Thoracic aorta (tissue), 2 donors: ENCODE results near the gene DECR2. TPM values are rescaled to one million over a fixed set of nuclear protein-coding genes. Genes with fewer than 3 reads are reported as not detected.

ENCODE experiments used
- ATAC-seq: fragments of 150-250 bp; one replicate; pipeline ENCODE4 v1.8.0; 2017; ENCODE audit warnings: low read depth; ENCODE audit not compliant: insufficient number of reproducible peaks, low FRiP score
- DNase-seq: peaks from one replicate; pipeline ENCODE4 v3.0.0-alpha.2; 2020; ENCODE audit warnings: low spot score
- H3K27ac ChIP-seq, 2 donors: fragments of 200-600 bp; sonication (generic); 1 replicate in 1 of 2; 2 replicates in 1 of 2; pipeline ENCODE4 v1.5.1; 2016; ENCODE audit warnings: mild to moderate bottlenecking in 2 of 2, moderate library complexity in 2 of 2
- H3K27me3 ChIP-seq: fragments of 200-600 bp; sonication (generic); replicated peaks from 2 replicates; pipeline ENCODE4 v1.6.0; 2016; ENCODE audit warnings: mild to moderate bottlenecking; ENCODE audit not compliant: insufficient read depth
- H3K36me3 ChIP-seq: fragments of 200-600 bp; sonication (generic); one replicate; pipeline ENCODE4 v1.5.1; 2016
- H3K4me1 ChIP-seq, 2 donors: fragments of 200-600 bp; sonication (generic); 1 replicate in 1 of 2; 2 replicates in 1 of 2; pipeline versions ENCODE4 v1.5.1 to v1.6.0; 2016; ENCODE audit warnings: low read depth in 2 of 2, mild to moderate bottlenecking in 1 of 2; ENCODE audit not compliant: control insufficient read depth in 1 of 2
- H3K4me3 ChIP-seq: fragments of 200-600 bp; sonication (generic); 2 replicates; pipeline ENCODE4 v1.5.1; 2016; ENCODE audit warnings: mild to moderate bottlenecking
- H3K9me3 ChIP-seq: fragments of 200-600 bp; sonication (generic); 2 replicates; pipeline ENCODE4 v1.5.1; 2016
- CTCF ChIP-seq: fragments of 200-600 bp; sonication (generic); IDR thresholded peaks from one replicate; pipeline ENCODE4 v1.5.1; 2019; ENCODE audit warnings: antibody characterized with exemption
- total RNA-seq, 2 donors: library from RNA; depleted of rRNA; stranded (reverse); fragments of >200 nt; gene quantifications; one replicate each; pipeline versions ENCODE4 v1.1.0 to v1.2.3, GENCODE V29; 2016

DECR2 gene
- total RNA-seq, 2 donors from 2014 or later: 24.1 to 25.6 TPM

- peaks cover 0 to 7% of the 10 kb centered on the region in 2 donors for H3K4me1 ChIP-seq
- no peak for ATAC-seq
- H3K9me3 ChIP-seq: no peaks in the 10 kb centered on the region
- H3K36me3 ChIP-seq: no peaks in the 10 kb centered on the region
- no peak overlapping the region for H3K4me3 ChIP-seq
- H3K27me3 ChIP-seq: no peaks in the 10 kb centered on the region
- TF ChIP-seq CTCF: no peak
- H3K27ac ChIP-seq: no peak overlapping the region
- DNase-seq: no peak
Observed at GRCh38 chr16:444027-444426, 42.3 kb downstream of the DECR2 start.

- Histone ChIP-seq H3K4me1 (peaks cover 0 to 7% of the 10 kb centered on the region in 2 donors), H3K27ac (no peak overlapping the region), H3K4me3 (no peak overlapping the region), H3K27me3 (no peaks in the 10 kb centered on the region), H3K36me3 (no peaks in the 10 kb centered on the region), H3K9me3 (no peaks in the 10 kb centered on the region)
- ATAC-seq (no peak), DNase-seq (no peak)
- TF ChIP-seq CTCF: no peak
Observed at GRCh38 chr16:445566-445965, 43.9 kb downstream of the DECR2 start.

- Histone ChIP-seq H3K27me3 (no peaks in the 10 kb centered on the region), H3K4me3 (no peak overlapping the region), H3K27ac (no peak overlapping the region), H3K4me1 (no peaks in the 10 kb centered on the region), H3K9me3 (no peaks in the 10 kb centered on the region), H3K36me3 (no peaks in the 10 kb centered on the region)
- no peak for DNase-seq
- no peak for ATAC-seq
- no peak for TF ChIP-seq CTCF
Observed at GRCh38 chr16:450385-450784, 48.7 kb downstream of the DECR2 start.

- DNase-seq: no peak
- Histone ChIP-seq H3K4me1 (no peaks in the 10 kb centered on the region), H3K27ac (no peak overlapping the region)
Observed at GRCh38 chr16:450785-451512, 49.3 kb downstream of the DECR2 start.

More at GRCh38 chr16:450785-451512, 49.3 kb downstream of the DECR2 start:
- no peaks in the 10 kb centered on the region for H3K27me3 ChIP-seq
- H3K4me3 ChIP-seq: no peak overlapping the region
- no peak for ATAC-seq
- no peaks in the 10 kb centered on the region for H3K9me3 ChIP-seq
- no peaks in the 10 kb centered on the region for H3K36me3 ChIP-seq
- TF ChIP-seq CTCF: no peak
